A549 (cell line): ENCODE results near the gene GSG1L.

Experiments
- CBX2 ChIP-seq: fragments of 200-600 bp; sonication (generic); IDR thresholded peaks from 2 replicates; pipeline ENCODE4 v1.6.1; 2016; ENCODE audit warnings: low read depth, mild to moderate bottlenecking, borderline replicate concordance
- CEBPB ChIP-seq, 2 experiments: fragments of >200 bp in 1 of 2; sonication (Bioruptor Twin) in 1 of 2; formaldehyde crosslinking in 1 of 2; IDR thresholded peaks; 2 replicates each; pipeline ENCODE4 v1.6.1; 2012 to 2016
- EP300 ChIP-seq, 2 experiments: fragments of >200 bp; sonication (Bioruptor Twin); formaldehyde crosslinking; IDR thresholded peaks; 2 replicates in 1 of 2; 3 replicates in 1 of 2; pipeline ENCODE4 v1.6.1; 2016 to 2017
- GATA3 ChIP-seq: IDR thresholded peaks from 2 replicates; pipeline ENCODE4 v1.6.1; 2012; ENCODE audit warnings: borderline replicate concordance
- POLR2A ChIP-seq: IDR thresholded peaks from 2 replicates; pipeline ENCODE4 v1.6.1; 2012; ENCODE audit warnings: mild to moderate bottlenecking, low read length
- RARB ChIP-seq: fragments of 250-450 bp; sonication (Bioruptor Pico); IDR thresholded peaks from 2 replicates; pipeline ENCODE4 v1.8.0; 2021; ENCODE audit warnings: mild to moderate bottlenecking, moderate library complexity
- TP53 ChIP-seq: fragments of 250-450 bp; sonication (Bioruptor Pico); IDR thresholded peaks from 2 replicates; pipeline ENCODE4 v1.5.0; 2021; ENCODE audit warnings: mild to moderate bottlenecking, moderate library complexity
- TF ChIP-seq, protein P1 (sequence below): IDR thresholded peaks from 2 replicates; pipeline ENCODE4 v1.6.1; 2012
- TF ChIP-seq, protein P2 (sequence below): fragments of 200-600 bp; sonication (generic); IDR thresholded peaks from 2 replicates; pipeline ENCODE4 v1.6.1; 2016; ENCODE audit warnings: antibody characterized with exemption, mild to moderate bottlenecking, moderate library complexity
- TF ChIP-seq, protein P3 (sequence below): fragments of >200 bp; sonication (Bioruptor Twin); formaldehyde crosslinking; IDR thresholded peaks from 3 replicates; pipeline ENCODE4 v1.5.1; 2016
- TF ChIP-seq, protein P4 (sequence below): fragments of 150-350 bp; IDR thresholded peaks from 2 replicates; pipeline ENCODE4 v1.6.1; 2014; ENCODE audit warnings: low read depth, mild to moderate bottlenecking, low read length
- TF ChIP-seq, protein P5 (sequence below): fragments of 450-650 bp; IDR thresholded peaks from 2 replicates; pipeline ENCODE4 v1.6.1; 2014; ENCODE audit warnings: antibody characterized with exemption

DNA sequence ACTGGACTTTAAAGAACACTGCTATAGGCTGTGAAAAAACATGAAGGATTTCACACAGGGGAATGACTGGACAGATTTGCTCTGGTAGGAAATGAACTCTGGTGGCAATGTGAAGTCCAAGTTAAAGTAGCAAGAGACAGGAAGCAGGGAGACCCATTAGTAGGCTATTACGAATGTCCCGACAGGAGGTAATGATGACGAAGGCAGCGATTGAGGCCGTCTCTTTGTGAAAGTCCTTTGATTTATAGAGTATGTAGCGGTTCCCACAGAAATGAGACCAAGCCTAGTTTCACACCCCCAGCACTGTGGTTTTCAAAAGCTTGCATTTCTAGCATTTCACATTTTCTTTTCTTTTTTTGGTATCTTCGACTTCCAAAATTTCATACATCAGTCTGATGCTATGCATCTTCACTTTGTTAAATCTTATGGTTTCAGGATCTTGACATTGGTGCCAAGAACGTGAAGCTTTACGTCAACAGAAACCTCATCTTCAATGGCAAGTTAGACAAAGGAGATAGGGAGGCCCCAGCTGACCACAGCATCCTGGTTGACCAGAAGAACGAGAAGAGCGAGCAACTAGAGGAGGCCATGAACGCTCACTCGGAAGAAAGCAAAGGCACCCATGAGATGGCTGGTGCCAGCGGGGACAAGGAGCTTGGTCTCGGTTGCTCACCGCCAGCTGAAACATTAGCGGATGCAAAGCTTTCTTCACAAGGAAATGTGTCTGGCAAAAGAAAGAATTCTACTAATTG, 323.7 kb downstream of the GSG1L start:
- TF ChIP-seq CEBPB (IDR thresholded peaks at IDR 0.05) (no peak), GATA3 (no peak), CBX2 (no peak), EP300 (IDR thresholded peaks at IDR 0.05) (no peak), POLR2A (no peak), TP53 (no peak), RARB (CRISPR knock-in tag) (no peak)
- TF ChIP-seq, protein P1, sequence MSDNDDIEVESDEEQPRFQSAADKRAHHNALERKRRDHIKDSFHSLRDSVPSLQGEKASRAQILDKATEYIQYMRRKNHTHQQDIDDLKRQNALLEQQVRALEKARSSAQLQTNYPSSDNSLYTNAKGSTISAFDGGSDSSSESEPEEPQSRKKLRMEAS, result no peak
- TF ChIP-seq, protein P2, sequence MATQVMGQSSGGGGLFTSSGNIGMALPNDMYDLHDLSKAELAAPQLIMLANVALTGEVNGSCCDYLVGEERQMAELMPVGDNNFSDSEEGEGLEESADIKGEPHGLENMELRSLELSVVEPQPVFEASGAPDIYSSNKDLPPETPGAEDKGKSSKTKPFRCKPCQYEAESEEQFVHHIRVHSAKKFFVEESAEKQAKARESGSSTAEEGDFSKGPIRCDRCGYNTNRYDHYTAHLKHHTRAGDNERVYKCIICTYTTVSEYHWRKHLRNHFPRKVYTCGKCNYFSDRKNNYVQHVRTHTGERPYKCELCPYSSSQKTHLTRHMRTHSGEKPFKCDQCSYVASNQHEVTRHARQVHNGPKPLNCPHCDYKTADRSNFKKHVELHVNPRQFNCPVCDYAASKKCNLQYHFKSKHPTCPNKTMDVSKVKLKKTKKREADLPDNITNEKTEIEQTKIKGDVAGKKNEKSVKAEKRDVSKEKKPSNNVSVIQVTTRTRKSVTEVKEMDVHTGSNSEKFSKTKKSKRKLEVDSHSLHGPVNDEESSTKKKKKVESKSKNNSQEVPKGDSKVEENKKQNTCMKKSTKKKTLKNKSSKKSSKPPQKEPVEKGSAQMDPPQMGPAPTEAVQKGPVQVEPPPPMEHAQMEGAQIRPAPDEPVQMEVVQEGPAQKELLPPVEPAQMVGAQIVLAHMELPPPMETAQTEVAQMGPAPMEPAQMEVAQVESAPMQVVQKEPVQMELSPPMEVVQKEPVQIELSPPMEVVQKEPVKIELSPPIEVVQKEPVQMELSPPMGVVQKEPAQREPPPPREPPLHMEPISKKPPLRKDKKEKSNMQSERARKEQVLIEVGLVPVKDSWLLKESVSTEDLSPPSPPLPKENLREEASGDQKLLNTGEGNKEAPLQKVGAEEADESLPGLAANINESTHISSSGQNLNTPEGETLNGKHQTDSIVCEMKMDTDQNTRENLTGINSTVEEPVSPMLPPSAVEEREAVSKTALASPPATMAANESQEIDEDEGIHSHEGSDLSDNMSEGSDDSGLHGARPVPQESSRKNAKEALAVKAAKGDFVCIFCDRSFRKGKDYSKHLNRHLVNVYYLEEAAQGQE, result no peak
- TF ChIP-seq, protein P3, sequence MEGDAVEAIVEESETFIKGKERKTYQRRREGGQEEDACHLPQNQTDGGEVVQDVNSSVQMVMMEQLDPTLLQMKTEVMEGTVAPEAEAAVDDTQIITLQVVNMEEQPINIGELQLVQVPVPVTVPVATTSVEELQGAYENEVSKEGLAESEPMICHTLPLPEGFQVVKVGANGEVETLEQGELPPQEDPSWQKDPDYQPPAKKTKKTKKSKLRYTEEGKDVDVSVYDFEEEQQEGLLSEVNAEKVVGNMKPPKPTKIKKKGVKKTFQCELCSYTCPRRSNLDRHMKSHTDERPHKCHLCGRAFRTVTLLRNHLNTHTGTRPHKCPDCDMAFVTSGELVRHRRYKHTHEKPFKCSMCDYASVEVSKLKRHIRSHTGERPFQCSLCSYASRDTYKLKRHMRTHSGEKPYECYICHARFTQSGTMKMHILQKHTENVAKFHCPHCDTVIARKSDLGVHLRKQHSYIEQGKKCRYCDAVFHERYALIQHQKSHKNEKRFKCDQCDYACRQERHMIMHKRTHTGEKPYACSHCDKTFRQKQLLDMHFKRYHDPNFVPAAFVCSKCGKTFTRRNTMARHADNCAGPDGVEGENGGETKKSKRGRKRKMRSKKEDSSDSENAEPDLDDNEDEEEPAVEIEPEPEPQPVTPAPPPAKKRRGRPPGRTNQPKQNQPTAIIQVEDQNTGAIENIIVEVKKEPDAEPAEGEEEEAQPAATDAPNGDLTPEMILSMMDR, result no peak
- TF ChIP-seq, protein P4, sequence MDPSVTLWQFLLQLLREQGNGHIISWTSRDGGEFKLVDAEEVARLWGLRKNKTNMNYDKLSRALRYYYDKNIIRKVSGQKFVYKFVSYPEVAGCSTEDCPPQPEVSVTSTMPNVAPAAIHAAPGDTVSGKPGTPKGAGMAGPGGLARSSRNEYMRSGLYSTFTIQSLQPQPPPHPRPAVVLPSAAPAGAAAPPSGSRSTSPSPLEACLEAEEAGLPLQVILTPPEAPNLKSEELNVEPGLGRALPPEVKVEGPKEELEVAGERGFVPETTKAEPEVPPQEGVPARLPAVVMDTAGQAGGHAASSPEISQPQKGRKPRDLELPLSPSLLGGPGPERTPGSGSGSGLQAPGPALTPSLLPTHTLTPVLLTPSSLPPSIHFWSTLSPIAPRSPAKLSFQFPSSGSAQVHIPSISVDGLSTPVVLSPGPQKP, result no peak
- TF ChIP-seq, protein P5, sequence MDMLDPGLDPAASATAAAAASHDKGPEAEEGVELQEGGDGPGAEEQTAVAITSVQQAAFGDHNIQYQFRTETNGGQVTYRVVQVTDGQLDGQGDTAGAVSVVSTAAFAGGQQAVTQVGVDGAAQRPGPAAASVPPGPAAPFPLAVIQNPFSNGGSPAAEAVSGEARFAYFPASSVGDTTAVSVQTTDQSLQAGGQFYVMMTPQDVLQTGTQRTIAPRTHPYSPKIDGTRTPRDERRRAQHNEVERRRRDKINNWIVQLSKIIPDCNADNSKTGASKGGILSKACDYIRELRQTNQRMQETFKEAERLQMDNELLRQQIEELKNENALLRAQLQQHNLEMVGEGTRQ, result no peak
